ENCODE measurements around the gene KCNC3. TPM values are rescaled to one million over a fixed set of nuclear protein-coding genes. Genes with fewer than 3 reads are reported as not detected.

Gene KCNC3
- total RNA-seq, 1 donor from 2014 or later, result 9.4 TPM

Other genes with a start within 250 kb of the KCNC3 start
- not detected in 2 replicates for gene IZUMO2, start 166.1 kb downstream of the KCNC3 start, total RNA-seq
- not detected in 2 replicates for gene MYH14, start 125.8 kb downstream of the KCNC3 start, total RNA-seq
- gene NAPSA, start 36.3 kb upstream of the KCNC3 start, total RNA-seq, result 2.0 and 2.2 TPM in 2 replicates
- 63.5 and 64.3 TPM in 2 replicates for gene NR1H2, start 47.1 kb upstream of the KCNC3 start, total RNA-seq
- gene POLD1, start 55.0 kb upstream of the KCNC3 start, total RNA-seq, result 140 and 141 TPM in 2 replicates
- 0.68 and 0.91 TPM in 2 replicates for gene SPIB, start 89.6 kb upstream of the KCNC3 start, total RNA-seq
- 0.07 and 0.36 TPM in 2 replicates for gene MYBPC2, start 103.5 kb upstream of the KCNC3 start, total RNA-seq
- gene EMC10, start 147.1 kb upstream of the KCNC3 start, total RNA-seq, result 68.3 and 70.8 TPM in 2 replicates
- gene GARIN5A, start 147.5 kb upstream of the KCNC3 start, total RNA-seq, result 0.23 and 0.36 TPM in 2 replicates
- 32.4 and 34.0 TPM in 2 replicates for gene JOSD2, start 181.8 kb upstream of the KCNC3 start, total RNA-seq
- not detected in 2 replicates for gene ASPDH, start 184.5 kb upstream of the KCNC3 start, total RNA-seq
- not detected in 2 replicates for gene LRRC4B, start 239.1 kb upstream of the KCNC3 start, total RNA-seq

Data from T-helper 2 cell treated with Interferon-gamma antibody and Interleukin-4, amounts not matched to agents 100 ng/mL and 5 ng/mL, for 36 hours (primary cell).